Endothelial cell of umbilical vein (primary cell): ENCODE measurements around the gene FOXP1. TPM values are rescaled to one million over a fixed set of nuclear protein-coding genes. Genes with fewer than 3 reads are reported as not detected.
A peak's percentile ranks its signal among the peaks of the same experiment; 100 is the strongest.

Experiments used
- BruUV-seq: library from RNA; stranded (reverse); fragments of 400-500 nt; replicated peaks from 2 replicates; lab custom pipeline; 2021; lab: Mats Ljungman, UMichigan
- CTCF ChIA-PET: fragments of 300-600, 350-600 bp; sonication (Branson Sonifier 250); formaldehyde crosslinking; loops from one replicate; lab custom pipeline; 2021; ENCODE audit warnings: antibody characterized with exemption, inconsistent platforms; lab: Charles Lee
- POLR2A ChIA-PET: fragments of 300-600, 350-600 bp; sonication (Branson Sonifier 250); formaldehyde crosslinking; loops from one replicate; lab custom pipeline; 2021; ENCODE audit warnings: antibody characterized with exemption, inconsistent platforms; lab: Charles Lee
- DNase-seq: peaks from one replicate; pipeline ENCODE4 v3.0.0-alpha.2; 2011; ENCODE audit warnings: low read depth, low spot score
- FAIRE-seq: peaks from 2 replicates; lab custom pipeline; 2011; peaks lifted over from hg19 to GRCh38; lab: Jason Lieb, UNC
- H2AFZ ChIP-seq: 2 replicates; pipeline ENCODE4 v1.6.0; 2012; ENCODE audit warnings: low read depth, low read length, control low read depth, inconsistent platforms
- H3K27ac ChIP-seq: 2 replicates; pipeline ENCODE4 v1.5.1; 2011; ENCODE audit warnings: low read depth, mild to moderate bottlenecking, control low read depth, low read length, moderate library complexity; ENCODE audit not compliant: insufficient read depth
- H3K27me3 ChIP-seq, 2 experiments: 2 replicates each; pipeline versions ENCODE4 v1.6.0 to v1.6.1; 2011; ENCODE audit warnings: low read length in 2 of 2, mixed read lengths in 1 of 2; ENCODE audit not compliant: control insufficient read depth in 2 of 2, insufficient read depth in 2 of 2
- H3K36me3 ChIP-seq, 2 experiments: 2 replicates in 1 of 2; 3 replicates in 1 of 2; pipeline ENCODE4 v1.5.1; 2011; ENCODE audit warnings: low read length in 2 of 2, mild to moderate bottlenecking in 1 of 2, moderate library complexity in 1 of 2; ENCODE audit not compliant: control insufficient read depth in 2 of 2, insufficient read depth in 2 of 2; ENCODE audit errors: extremely low read depth in 1 of 2
- H3K4me1 ChIP-seq: 3 replicates; pipeline ENCODE4 v1.5.1; 2011; ENCODE audit warnings: mild to moderate bottlenecking, low read length; ENCODE audit not compliant: control insufficient read depth, insufficient read depth; ENCODE audit errors: extremely low read depth
- H3K4me2 ChIP-seq: 2 replicates; pipeline ENCODE4 v1.6.1; 2011; ENCODE audit warnings: low read length, control low read depth, mixed read lengths; ENCODE audit not compliant: insufficient read depth
- H3K4me3 ChIP-seq, 3 experiments: fragments of 200-600 bp in 1 of 3; sonication (generic), shearing (Covaris generic) in 1 of 3; replicated peaks in 1 of 3; 2 replicates each; pipeline ENCODE4 v1.5.1; 2011 to 2016; ENCODE audit warnings: control low read depth in 3 of 3, low read length in 3 of 3, mild to moderate bottlenecking in 2 of 3, inconsistent platforms in 1 of 3, low read depth in 1 of 3, moderate library complexity in 1 of 3; ENCODE audit not compliant: insufficient read depth in 1 of 3
- H3K79me2 ChIP-seq: 2 replicates; pipeline ENCODE4 v1.6.0; 2012; ENCODE audit warnings: low read length, inconsistent platforms; ENCODE audit not compliant: control insufficient read depth, insufficient read depth
- H3K9ac ChIP-seq: replicated peaks from 2 replicates; pipeline ENCODE3; 2011; ENCODE audit warnings: low read length, control low read depth; ENCODE audit not compliant: insufficient read depth; ENCODE audit errors: extremely low read depth
- H3K9me1 ChIP-seq: replicated peaks from 3 replicates; pipeline ENCODE4 v1.6.0; 2011; ENCODE audit warnings: mild to moderate bottlenecking, low read length; ENCODE audit not compliant: control insufficient read depth, insufficient read depth; ENCODE audit errors: extremely low read depth
- H3K9me3 ChIP-seq: replicated peaks from 2 replicates; pipeline ENCODE4 v1.5.1; 2012; ENCODE audit warnings: low read length, inconsistent platforms; ENCODE audit not compliant: control insufficient read depth, insufficient read depth
- H4K20me1 ChIP-seq: replicated peaks from 2 replicates; pipeline ENCODE3; 2011; ENCODE audit warnings: mild to moderate bottlenecking, low read length; ENCODE audit not compliant: control insufficient read depth, insufficient read depth; ENCODE audit errors: extremely low read depth
- EZH2 ChIP-seq: IDR thresholded peaks from 2 replicates; pipeline ENCODE4 v1.6.1; 2012; ENCODE audit warnings: borderline replicate concordance, low read depth, mild to moderate bottlenecking, moderate library complexity, low read length, inconsistent platforms; ENCODE audit not compliant: severe bottlenecking
- FOS ChIP-seq: IDR thresholded peaks from 2 replicates; pipeline ENCODE4 v1.6.1; 2011; ENCODE audit warnings: mild to moderate bottlenecking, low read length, moderate library complexity, borderline replicate concordance; ENCODE audit not compliant: insufficient read depth
- GATA2 ChIP-seq: IDR thresholded peaks from 2 replicates; pipeline ENCODE4 v1.7.0; 2011; ENCODE audit warnings: low read depth, mild to moderate bottlenecking, moderate library complexity, mixed read lengths, low read length; ENCODE audit not compliant: insufficient read length, insufficient read depth
- JUN ChIP-seq: IDR thresholded peaks from 2 replicates; pipeline ENCODE4 v1.6.1; 2011; ENCODE audit warnings: borderline replicate concordance, low read depth; ENCODE audit not compliant: insufficient read length, insufficient read depth
- MYC ChIP-seq: IDR thresholded peaks from one replicate; pipeline ENCODE4 v1.6.1; 2011; ENCODE audit warnings: mild to moderate bottlenecking, low read depth, low read length
- POLR2A ChIP-seq: IDR thresholded peaks from 2 replicates; pipeline ENCODE4 v1.6.1; 2012; ENCODE audit warnings: low read depth, mild to moderate bottlenecking, control low read depth, low read length
- POLR2AphosphoS5 ChIP-seq: IDR thresholded peaks from 2 replicates; pipeline ENCODE4 v1.6.1; 2012; ENCODE audit warnings: low read depth, mild to moderate bottlenecking, control low read depth, low read length, moderate library complexity; ENCODE audit not compliant: insufficient read depth
- dilution Hi-C: fragments of 300-500 bp; cut with MboI; formaldehyde crosslinking; loops from one replicate; pipeline ENCODE4 v1.15.0; 2019; ENCODE audit warnings: low sequenced_read_pairs; ENCODE audit not compliant: extremely low pct_ligation_motif_present
- intact Hi-C: fragments of 100-400 bp; cut with micrococcal nuclease; formaldehyde crosslinking; loops from one replicate; pipeline ENCODE4 v1.10.0; 2022
- microRNA counts: library from miRNA; unstranded; fragments of <30 nt; microRNA quantifications from one replicate; lab custom pipeline; 2016
- microRNA-seq: library from miRNA; unstranded; fragments of <30 nt; microRNA quantifications from one replicate; pipeline ENCODE4 v1.2.0, GENCODE V29; 2021; ENCODE audit warnings: borderline number of aligned reads, borderline replicate concordance
- polyA plus RNA-seq, 4 experiments: library from polyadenylated mRNA; depleted of rRNA in 3 of 4; stranded (reverse) in 3 of 4; unstranded in 1 of 4; fragments of >200 nt; gene quantifications; 2 replicates each; pipeline versions ENCODE4 v1.2.1 to v1.2.3, GENCODE V29; 2011 to 2012; ENCODE audit warnings: missing spikeins in 1 of 4
- small RNA-seq: library from RNA; depleted of rRNA; stranded (forward); fragments of <200 nt; gene quantifications from one replicate; pipeline ENCODE3, GENCODE V24; 2012; ENCODE audit warnings: low replicate concordance, low read depth; ENCODE audit not compliant: insufficient read depth, insufficient read length
- total RNA-seq: library from RNA; stranded (reverse); gene quantifications from 2 replicates; pipeline ENCODE4 v1.2.3, GENCODE V29; 2021
- TF ChIP-seq, protein P1 (sequence below): IDR thresholded peaks from 2 replicates; pipeline ENCODE4 v1.6.1; 2011; ENCODE audit not compliant: insufficient read depth, insufficient read length
- TF ChIP-seq, protein P2 (sequence below), 2 donors: IDR thresholded peaks; 1 replicate in 1 of 2; 2 replicates in 1 of 2; pipeline ENCODE4 v1.5.1; 2011; ENCODE audit warnings: low read length in 2 of 2, mild to moderate bottlenecking in 2 of 2, moderate library complexity in 2 of 2, control low read depth in 1 of 2, inconsistent platforms in 1 of 2, low read depth in 1 of 2; ENCODE audit not compliant: insufficient read depth in 1 of 2; ENCODE audit errors: extremely low read depth in 1 of 2

The FOXP1 gene
- total and polyA plus RNA-seq, 2 donors (not counting 3 experiments of a cell fraction or from before 2014, with no cell fraction given), result 41.0 to 107 TPM

DNA sequence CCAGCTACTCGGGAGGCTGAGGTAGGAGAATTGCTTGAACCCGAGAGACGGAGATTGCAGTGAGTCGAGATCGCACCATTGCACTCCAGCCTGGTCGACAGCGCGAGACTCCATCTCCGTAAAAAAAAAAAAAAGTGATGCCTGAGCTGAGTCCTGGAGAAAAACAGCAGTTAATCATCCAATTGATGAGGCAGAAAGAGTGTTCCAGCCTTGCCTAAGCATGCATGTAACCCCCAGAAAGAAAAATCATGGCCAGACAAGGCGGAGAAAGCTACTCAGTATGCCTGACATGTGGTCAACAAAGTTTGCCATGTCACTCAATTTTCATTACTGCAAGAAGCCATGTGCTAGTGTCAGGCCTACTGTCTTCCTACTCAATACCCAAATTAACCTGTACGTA is 678.0 kb downstream of the FOXP1 start:
- dilution Hi-C loops, result no loop called here
- Histone ChIP-seq H3K4me2 (no peak overlapping the region), H3K27me3 (peaks cover 3 to 4% of the 10 kb centered on the region in 2 experiments), H3K4me1 (no peaks in the 10 kb centered on the region), H3K9ac (no peak overlapping the region), H3K27ac (no peak overlapping the region), H4K20me1 (no peaks in the 10 kb centered on the region), H3K79me2 (no peaks in the 10 kb centered on the region), H3K9me1 (no peaks in the 10 kb centered on the region), H3K36me3 (no peaks in the 10 kb centered on the region), H3K4me3 (no peak overlapping the region), H3K9me3 (no peaks in the 10 kb centered on the region), H2AFZ (no peak overlapping the region)
- DNase-seq (no peak), FAIRE-seq (no peak)
- TF ChIP-seq POLR2A (no peak), JUN (no peak), GATA2 (no peak), MYC (no peak), POLR2AphosphoS5 (no peak), EZH2 (no peak), FOS (no peak)
- TF ChIP-seq, protein P1, sequence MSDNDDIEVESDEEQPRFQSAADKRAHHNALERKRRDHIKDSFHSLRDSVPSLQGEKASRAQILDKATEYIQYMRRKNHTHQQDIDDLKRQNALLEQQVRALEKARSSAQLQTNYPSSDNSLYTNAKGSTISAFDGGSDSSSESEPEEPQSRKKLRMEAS, result no peak
- TF ChIP-seq, protein P2, sequence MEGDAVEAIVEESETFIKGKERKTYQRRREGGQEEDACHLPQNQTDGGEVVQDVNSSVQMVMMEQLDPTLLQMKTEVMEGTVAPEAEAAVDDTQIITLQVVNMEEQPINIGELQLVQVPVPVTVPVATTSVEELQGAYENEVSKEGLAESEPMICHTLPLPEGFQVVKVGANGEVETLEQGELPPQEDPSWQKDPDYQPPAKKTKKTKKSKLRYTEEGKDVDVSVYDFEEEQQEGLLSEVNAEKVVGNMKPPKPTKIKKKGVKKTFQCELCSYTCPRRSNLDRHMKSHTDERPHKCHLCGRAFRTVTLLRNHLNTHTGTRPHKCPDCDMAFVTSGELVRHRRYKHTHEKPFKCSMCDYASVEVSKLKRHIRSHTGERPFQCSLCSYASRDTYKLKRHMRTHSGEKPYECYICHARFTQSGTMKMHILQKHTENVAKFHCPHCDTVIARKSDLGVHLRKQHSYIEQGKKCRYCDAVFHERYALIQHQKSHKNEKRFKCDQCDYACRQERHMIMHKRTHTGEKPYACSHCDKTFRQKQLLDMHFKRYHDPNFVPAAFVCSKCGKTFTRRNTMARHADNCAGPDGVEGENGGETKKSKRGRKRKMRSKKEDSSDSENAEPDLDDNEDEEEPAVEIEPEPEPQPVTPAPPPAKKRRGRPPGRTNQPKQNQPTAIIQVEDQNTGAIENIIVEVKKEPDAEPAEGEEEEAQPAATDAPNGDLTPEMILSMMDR (IDR thresholded peaks at IDR 0.05; ENCODE audit: extremely low read depth in 1 of 2, insufficient read depth in 1 of 2, low read depth in 1 of 2, low read length in 2 of 2), result no peak
- BruUV-seq, result no TSS peak
- ChIA-PET POLR2A (no interaction called here), CTCF (interaction anchor here (2.1 kb wide), 1 partner anchor 17 kb away, joined by 5 read pairs; no protein-coding TSS in a partner anchor)
- intact Hi-C loops, result no loop called here

MicroRNAs encoded within 50 kb of the gene (microRNA counts, 767-probe panel; counts per million panel counts)
- microRNA hsa-miR-1284 (lab: Ali Mortazavi, UCI), result 723 counts per million, percentile 96 among the panel's probes with 10 or more counts

Small RNA genes within 50 kb of the gene (microRNA-seq; reads per million reads assigned to microRNA genes)
- gene MIR1284, result 5.8 reads per million, percentile 15 among the genes with 10 or more reads in this experiment

Small RNA genes within 50 kb of the gene (small RNA-seq; reads per million reads assigned to genes)
- not detected for gene MIR1284

Other genes with a start within 250 kb of the FOXP1 start
- gene EIF4E3, start 141.7 kb upstream of the FOXP1 start, total RNA-seq, result 4.9 and 7.6 TPM in 2 replicates
- 1.1 and 1.3 TPM in 2 replicates for gene EIF4E3, start 141.7 kb upstream of the FOXP1 start, polyA plus RNA-seq
- gene GPR27, start 170.1 kb upstream of the FOXP1 start, total RNA-seq, result not detected in 2 replicates
- gene GPR27, start 170.1 kb upstream of the FOXP1 start, polyA plus RNA-seq, result 0.03 TPM in 1 of 2 replicates, not detected in the other
- not detected in 2 replicates for gene PROK2, start 201.4 kb upstream of the FOXP1 start, total RNA-seq
- not detected in 2 replicates for gene PROK2, start 201.4 kb upstream of the FOXP1 start, polyA plus RNA-seq